ENCODE data around the gene ZFP3.
"Not testable (repeated sequence)": the region's sequence is repeated elsewhere in the genome, so short reads cannot be mapped to it uniquely, and the experiment has no call there.

ZFP3 gene

DNA sequence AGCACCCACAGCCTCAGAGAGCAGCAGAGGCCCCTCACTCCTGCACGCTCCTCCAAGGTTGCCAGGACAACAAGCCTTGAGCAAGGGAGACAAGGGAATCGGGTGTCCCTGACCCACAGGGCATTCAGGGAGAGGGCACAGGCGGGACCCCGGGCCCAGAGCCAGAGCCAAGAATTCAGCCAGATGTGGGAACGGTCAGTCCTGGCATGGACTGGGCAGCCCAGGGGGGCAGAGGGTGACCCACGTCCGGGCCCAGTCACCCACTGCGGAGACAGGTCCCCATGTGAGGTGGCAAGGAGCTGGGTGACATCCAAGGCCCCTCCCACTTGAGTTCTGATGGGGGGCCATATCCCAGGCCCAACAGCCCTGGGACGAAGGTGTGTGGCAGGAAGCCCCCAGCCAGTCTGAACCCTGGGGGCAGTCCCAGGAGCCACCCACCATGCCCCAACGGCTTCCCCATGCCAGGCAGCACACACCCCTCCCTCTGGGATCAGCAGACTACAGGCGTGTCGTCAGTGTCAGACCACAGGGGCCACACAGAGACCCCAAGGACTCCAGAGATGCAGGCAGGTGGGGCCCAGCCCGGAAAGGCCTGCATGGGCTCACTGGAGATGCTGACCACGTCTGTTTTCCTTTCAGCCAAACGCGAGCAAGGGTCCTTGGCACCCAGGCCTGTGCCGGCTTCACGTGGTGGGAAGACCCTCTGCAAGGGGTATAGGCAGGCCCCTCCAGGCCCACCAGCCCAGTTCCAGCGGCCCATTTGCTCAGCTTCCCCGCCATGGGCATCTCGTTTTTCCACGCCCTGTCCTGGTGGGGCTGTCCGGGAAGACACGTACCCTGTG, 60.6 kb downstream of the ZFP3 start:
- no peak for DNase-seq (ENCODE audit: low read depth in 3 of 3)

DNA sequence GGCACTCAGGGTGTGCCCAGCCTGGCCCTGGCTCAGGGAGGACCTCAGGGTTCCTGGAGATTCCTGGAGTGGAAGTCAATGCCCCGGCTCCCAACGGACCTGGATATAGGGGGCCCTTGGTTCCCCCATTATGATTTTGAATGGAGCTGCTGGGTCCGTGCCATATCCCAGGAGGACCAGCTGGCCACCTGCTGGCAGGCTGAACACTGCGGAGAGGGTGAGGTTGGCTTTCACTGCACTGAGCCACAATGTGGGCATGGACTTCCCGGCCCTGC, 61.1 kb downstream of the ZFP3 start:
- DNase-seq (ENCODE audit: low read depth in 3 of 3) = no peak

DNA sequence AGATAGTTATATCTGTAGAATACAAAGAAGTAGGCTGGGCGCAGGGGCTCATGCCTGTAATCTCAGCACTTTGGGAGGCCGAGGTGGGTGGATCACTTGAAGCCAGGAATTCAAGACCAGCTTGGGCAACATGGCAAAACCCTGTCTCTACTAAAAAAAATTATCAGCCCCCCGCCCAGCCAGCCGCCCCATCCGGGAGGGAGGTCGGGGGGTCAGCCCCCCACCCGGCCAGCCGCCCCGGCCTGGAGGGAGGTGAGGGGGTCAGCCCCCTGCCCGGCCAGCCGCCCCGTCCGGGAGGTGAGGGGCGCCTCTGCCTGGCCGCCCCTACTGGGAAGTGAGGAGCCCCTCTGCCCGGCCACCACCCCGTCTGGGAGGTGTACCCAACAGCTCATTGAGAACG, 64.6 kb downstream of the ZFP3 start:
- not testable (repeated sequence) for DNase-seq (ENCODE audit: low read depth in 3 of 3)
